GM23248 (cell line): ENCODE results near the gene HCN2. TPM values are rescaled to one million over a fixed set of nuclear protein-coding genes. Genes with fewer than 3 reads are reported as not detected.

Experiments
- DNase-seq: peaks from one replicate; pipeline ENCODE4 v3.0.0-alpha.2; 2015
- H2AFZ ChIP-seq: fragments of 200-600 bp; sonication (generic); 2 replicates; pipeline ENCODE4 v1.6.1; 2016; ENCODE audit warnings: antibody characterized with exemption
- H3F3A ChIP-seq: fragments of 200-600 bp; sonication (generic); 2 replicates; pipeline ENCODE4 v1.6.1; 2016; ENCODE audit warnings: mild to moderate bottlenecking, antibody characterized with exemption, mixed run types; ENCODE audit not compliant: insufficient read depth
- H3K27ac ChIP-seq: fragments of 200-600 bp; sonication (generic); 2 replicates; pipeline ENCODE4 v1.5.1; 2016; ENCODE audit warnings: mild to moderate bottlenecking
- H3K27me3 ChIP-seq: fragments of 200-600 bp; sonication (generic); replicated peaks from 2 replicates; pipeline ENCODE4 v1.6.1; 2016; ENCODE audit warnings: mild to moderate bottlenecking; ENCODE audit not compliant: insufficient read depth
- H3K36me3 ChIP-seq: fragments of 200-600 bp; sonication (generic); 2 replicates; pipeline ENCODE4 v1.6.1; 2016; ENCODE audit warnings: low read depth, mild to moderate bottlenecking
- H3K4me1 ChIP-seq: fragments of 200-600 bp; sonication (generic); 2 replicates; pipeline ENCODE4 v1.6.1; 2016; ENCODE audit warnings: mild to moderate bottlenecking; ENCODE audit not compliant: insufficient read depth
- H3K4me2 ChIP-seq: fragments of 200-600 bp; sonication (generic); one replicate; pipeline ENCODE4 v1.6.1; 2016; ENCODE audit warnings: mild to moderate bottlenecking; ENCODE audit not compliant: unreplicated experiment
- H3K4me3 ChIP-seq: fragments of 200-600 bp; sonication (generic); 2 replicates; pipeline ENCODE4 v1.5.1; 2016; ENCODE audit warnings: mild to moderate bottlenecking
- H3K79me2 ChIP-seq: fragments of 200-600 bp; sonication (generic); 2 replicates; pipeline ENCODE4 v1.6.1; 2016; ENCODE audit warnings: mild to moderate bottlenecking; ENCODE audit not compliant: insufficient read depth
- H3K9ac ChIP-seq: fragments of 200-600 bp; sonication (generic); 2 replicates; pipeline ENCODE4 v1.6.1; 2016; ENCODE audit warnings: mild to moderate bottlenecking
- H3K9me2 ChIP-seq: fragments of 200-600 bp; sonication (generic); 2 replicates; pipeline ENCODE4 v1.6.1; 2016; ENCODE audit warnings: mixed run types, mild to moderate bottlenecking, moderate library complexity; ENCODE audit not compliant: insufficient read depth
- H3K9me3 ChIP-seq: fragments of 200-600 bp; sonication (generic); one replicate; pipeline ENCODE4 v1.6.1; 2017; ENCODE audit warnings: low read depth
- H4K20me1 ChIP-seq: fragments of 200-600 bp; sonication (generic); 2 replicates; pipeline ENCODE4 v1.6.0; 2016; ENCODE audit not compliant: insufficient read depth
- EZH2 ChIP-seq: fragments of 200-600 bp; sonication (generic); IDR thresholded peaks from 2 replicates; pipeline ENCODE4 v1.6.1; 2018; ENCODE audit warnings: antibody characterized with exemption, mild to moderate bottlenecking; ENCODE audit not compliant: insufficient read depth, poor library complexity, severe bottlenecking
- EZH2phosphoT487 ChIP-seq: fragments of 200-600 bp; sonication (generic); IDR thresholded peaks from 2 replicates; pipeline ENCODE4 v1.6.1; 2018; ENCODE audit warnings: antibody characterized with exemption, moderate library complexity, mild to moderate bottlenecking, low read depth; ENCODE audit not compliant: insufficient read depth
- WGBS, 2 experiments: methylation state at CpG; one replicate each; pipeline ENCODE4 v1.1.6; 2015 to 2017; ENCODE audit warnings: low lambda C conversion rate in 2 of 2, low coverage in 1 of 2; ENCODE audit errors: missing lambda C conversion rate in 2 of 2; 5-methylcytosine and 5-hydroxymethylcytosine counted together
- in situ Hi-C: fragments of 300-500 bp; cut with MboI; formaldehyde crosslinking; loops from 2 replicates; pipeline ENCODE4 v1.15.0; 2020
- polyA plus RNA-seq: library from polyadenylated mRNA; unstranded; fragments of >200 nt; fragmentation: Nextera tagmentation; extraction: Ambion mirVana; gene quantifications from 2 replicates; pipeline ENCODE4 v1.2.1, GENCODE V29; 2016
- total RNA-seq: library from RNA; depleted of rRNA; stranded (reverse); fragments of >200 nt; shearing (Covaris generic); gene quantifications from 2 replicates; pipeline ENCODE4 v1.2.3, GENCODE V29; 2014

The HCN2 gene
- total and polyA plus RNA-seq, 2 experiments from 2014 or later: 0.14 to 3.1 TPM

- no peak overlapping the region for H2AFZ ChIP-seq
- TF ChIP-seq EZH2: no peak
- no peak for TF ChIP-seq EZH2phosphoT487
- no peak overlapping the region for H3K9ac ChIP-seq
- peaks cover 16% of the 10 kb centered on the region for H3K79me2 ChIP-seq
- H3K4me1 ChIP-seq: peaks cover 15% of the 10 kb centered on the region
- H3K36me3 ChIP-seq: no peaks in the 10 kb centered on the region; the same call in 1 of the 2 replicates
- H3K27me3 ChIP-seq: no peaks in the 10 kb centered on the region
- no peak overlapping the region for H3K4me3 ChIP-seq
- no peaks in the 10 kb centered on the region for H3K9me3 ChIP-seq
- peak; percentile 27 for DNase-seq
- no peak overlapping the region for H3K27ac ChIP-seq
- WGBS, 2 experiments: 48 to 53% methylated on average over 10 of the region's 10 CpGs
- H4K20me1 ChIP-seq: no peaks in the 10 kb centered on the region
- H3F3A ChIP-seq: 0 out of 2 replicates have a peak, but pooled peaks cover 7% of the 10 kb centered on the region
- H3K4me2 ChIP-seq: no peak overlapping the region
- no peaks in the 10 kb centered on the region for H3K9me2 ChIP-seq
- in situ Hi-C loops: no loop called here
These were observed 4.0 kb upstream of the HCN2 start for GRCh38 chr19:585551-586110.

- in situ Hi-C loops: no loop called here
- no peaks in the 10 kb centered on the region for H3K9me2 ChIP-seq
- no peak overlapping the region for H2AFZ ChIP-seq
- peak; percentile 92 for DNase-seq
- H3K4me1 ChIP-seq: peaks cover 9% of the 10 kb centered on the region
- no peak for TF ChIP-seq EZH2
- no peak for TF ChIP-seq EZH2phosphoT487
- no peak overlapping the region for H3K27ac ChIP-seq
- no peak overlapping the region for H3K4me3 ChIP-seq
- 0 out of 2 replicates have a peak, but pooled peaks cover 7% of the 10 kb centered on the region for H3F3A ChIP-seq
- no peaks in the 10 kb centered on the region for H4K20me1 ChIP-seq
- H3K79me2 ChIP-seq: no peaks in the 10 kb centered on the region
- H3K36me3 ChIP-seq: no peaks in the 10 kb centered on the region
- no peak overlapping the region; the same call in 1 of the 2 replicates for H3K9ac ChIP-seq
- H3K27me3 ChIP-seq: no peaks in the 10 kb centered on the region; the same call in 1 of the 2 replicates
- 6% methylated on average over 31 to 36 of the region's 41 CpGs for WGBS, 2 experiments
- peak overlapping the region; percentile 26 for H3K4me2 ChIP-seq
- H3K9me3 ChIP-seq: no peaks in the 10 kb centered on the region
These were observed 1.5 kb upstream of the HCN2 start for GRCh38 chr19:588093-588740.

- 10 to 16% methylated on average over 41 to 51 of the region's 54 CpGs for WGBS, 2 experiments
- in situ Hi-C loops: no loop called here
- Histone ChIP-seq H3K4me1 (peaks cover 9% of the 10 kb centered on the region), H3K9me3 (no peaks in the 10 kb centered on the region), H3K36me3 (no peaks in the 10 kb centered on the region), H3K4me3 (no peak overlapping the region), H3K9ac (no peak overlapping the region; the same call in 1 of the 2 replicates), H4K20me1 (no peaks in the 10 kb centered on the region), H3K79me2 (no peaks in the 10 kb centered on the region), H3K4me2 (peak overlapping the region; percentile 26), H3K27ac (no peak overlapping the region), H3K9me2 (no peaks in the 10 kb centered on the region), H3K27me3 (no peaks in the 10 kb centered on the region; the same call in 1 of the 2 replicates), H2AFZ (no peak overlapping the region), H3F3A (0 out of 2 replicates have a peak, but pooled peaks cover 7% of the 10 kb centered on the region)
- DNase-seq: peak; percentile 46
- TF ChIP-seq EZH2phosphoT487 (no peak), EZH2 (no peak)
These were observed 664 bp upstream of the HCN2 start for GRCh38 chr19:588741-589692.

GRCh38 chr19:590396-590745 lies 690 bp downstream of the HCN2 start:
- Histone ChIP-seq H3K27ac (no peak overlapping the region), H3K4me3 (peak overlapping the region; percentile 51), H2AFZ (no peak overlapping the region), H4K20me1 (no peaks in the 10 kb centered on the region), H3K79me2 (no peaks in the 10 kb centered on the region), H3K9ac (no peak overlapping the region), H3F3A (0 out of 2 replicates have a peak, but pooled peaks cover 7% of the 10 kb centered on the region), H3K4me2 (no peak overlapping the region), H3K27me3 (no peaks in the 10 kb centered on the region; the same call in 1 of the 2 replicates), H3K4me1 (peaks cover 9% of the 10 kb centered on the region), H3K9me2 (no peaks in the 10 kb centered on the region), H3K9me3 (no peaks in the 10 kb centered on the region), H3K36me3 (no peaks in the 10 kb centered on the region)
- in situ Hi-C loops: no loop called here
- peak; percentile 65 for DNase-seq
- 1 to 2% methylated on average over 17 to 35 of the region's 50 CpGs for WGBS, 2 experiments
- no peak for TF ChIP-seq EZH2
- TF ChIP-seq EZH2phosphoT487: no peak
